Peyer's patch (tissue), 4 donors: ENCODE data around the gene NELL1.

ENCODE experiments used
- POLR2A ChIP-seq, 2 donors: fragments of 450-650 bp; IDR thresholded peaks; one replicate each; pipeline ENCODE4 v1.5.1; 2017; ENCODE audit warnings: antibody characterized with exemption in 2 of 2, mild to moderate bottlenecking in 2 of 2, moderate library complexity in 2 of 2
- TF ChIP-seq, protein P1 (sequence below), 6 experiments: fragments of 450-650 bp in 4 of 6; fragments of 200-600 bp in 2 of 6; sonication (generic) in 1 of 6; IDR thresholded peaks; one replicate each; pipeline ENCODE4 v1.5.1; 2017 to 2019; ENCODE audit warnings: antibody characterized with exemption in 6 of 6, mild to moderate bottlenecking in 3 of 6, moderate library complexity in 1 of 6

DNA sequence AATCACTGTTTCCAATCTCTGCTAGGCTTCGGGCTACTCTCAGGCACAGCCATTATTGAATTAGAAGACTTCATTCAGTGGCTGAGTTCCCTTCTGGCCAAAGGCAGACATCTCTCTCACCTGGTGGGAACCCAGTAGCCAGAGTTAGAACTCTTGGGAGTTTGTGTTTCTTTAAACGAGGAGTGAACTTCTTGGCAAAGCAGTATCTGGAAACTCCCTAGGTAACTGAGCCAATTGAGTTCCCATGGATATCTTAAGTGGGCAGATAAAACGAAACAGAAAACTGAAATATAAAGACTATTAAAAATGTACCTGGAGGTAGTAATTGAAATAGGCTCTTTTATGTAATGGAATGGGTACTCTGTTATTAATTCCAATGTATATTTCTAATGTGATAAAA lies 125.6 kb downstream of the NELL1 start:
- TF ChIP-seq POLR2A (IDR thresholded peaks at IDR 0.05): no peak
- TF ChIP-seq, protein P1, sequence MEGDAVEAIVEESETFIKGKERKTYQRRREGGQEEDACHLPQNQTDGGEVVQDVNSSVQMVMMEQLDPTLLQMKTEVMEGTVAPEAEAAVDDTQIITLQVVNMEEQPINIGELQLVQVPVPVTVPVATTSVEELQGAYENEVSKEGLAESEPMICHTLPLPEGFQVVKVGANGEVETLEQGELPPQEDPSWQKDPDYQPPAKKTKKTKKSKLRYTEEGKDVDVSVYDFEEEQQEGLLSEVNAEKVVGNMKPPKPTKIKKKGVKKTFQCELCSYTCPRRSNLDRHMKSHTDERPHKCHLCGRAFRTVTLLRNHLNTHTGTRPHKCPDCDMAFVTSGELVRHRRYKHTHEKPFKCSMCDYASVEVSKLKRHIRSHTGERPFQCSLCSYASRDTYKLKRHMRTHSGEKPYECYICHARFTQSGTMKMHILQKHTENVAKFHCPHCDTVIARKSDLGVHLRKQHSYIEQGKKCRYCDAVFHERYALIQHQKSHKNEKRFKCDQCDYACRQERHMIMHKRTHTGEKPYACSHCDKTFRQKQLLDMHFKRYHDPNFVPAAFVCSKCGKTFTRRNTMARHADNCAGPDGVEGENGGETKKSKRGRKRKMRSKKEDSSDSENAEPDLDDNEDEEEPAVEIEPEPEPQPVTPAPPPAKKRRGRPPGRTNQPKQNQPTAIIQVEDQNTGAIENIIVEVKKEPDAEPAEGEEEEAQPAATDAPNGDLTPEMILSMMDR (IDR thresholded peaks at IDR 0.05): no peak
